H1 (cell line): ENCODE data around the gene IFT122. TPM values are rescaled to one million over a fixed set of nuclear protein-coding genes. Genes with fewer than 3 reads are reported as not detected.

Experiments used
- CTCF ChIA-PET: fragments of 300-600 bp; sonication (Branson Sonifier 250); formaldehyde crosslinking; loops from one replicate; lab custom pipeline; 2021; ENCODE audit not compliant: partially characterized antibody; lab: Charles Lee
- POLR2A ChIA-PET: fragments of 300-600 bp; sonication (Branson Sonifier 250); formaldehyde crosslinking; loops from one replicate; lab custom pipeline; 2021; ENCODE audit warnings: inconsistent platforms; ENCODE audit not compliant: partially characterized antibody; lab: Charles Lee
- DNase-seq, 2 experiments: peaks; one replicate each; pipeline versions ENCODE4 v3.0.0 to v3.0.0-alpha.2; 2010 to 2022; ENCODE audit warnings: low spot score in 2 of 2, low read depth in 1 of 2, mixed read lengths in 1 of 2
- FAIRE-seq: peaks from 2 replicates; lab custom pipeline; 2011; peaks lifted over from hg19 to GRCh38; lab: Jason Lieb, UNC
- H2AFZ ChIP-seq: 2 replicates; pipeline ENCODE4 v1.8.1; 2012; ENCODE audit warnings: low read length, inconsistent platforms
- H2AK5ac ChIP-seq: 2 replicates; pipeline ENCODE4 v1.6.1; 2013; ENCODE audit warnings: low read depth, low read length
- H2BK120ac ChIP-seq: replicated peaks from 2 replicates; pipeline ENCODE3; 2013; ENCODE audit warnings: low read depth, low read length, inconsistent platforms
- H2BK12ac ChIP-seq: 2 replicates; pipeline ENCODE4 v1.6.1; 2013; ENCODE audit warnings: low read depth, low read length
- H2BK15ac ChIP-seq: 2 replicates; pipeline ENCODE4 v1.6.1; 2013; ENCODE audit warnings: low read length
- H2BK20ac ChIP-seq: 2 replicates; pipeline ENCODE4 v1.6.1; 2013; ENCODE audit warnings: low read length
- H2BK5ac ChIP-seq: 2 replicates; pipeline ENCODE4 v1.6.1; 2013; ENCODE audit warnings: low read depth, low read length
- H3K14ac ChIP-seq: 2 replicates; pipeline ENCODE4 v1.6.1; 2013; ENCODE audit warnings: inconsistent platforms; ENCODE audit not compliant: insufficient read length
- H3K18ac ChIP-seq: 2 replicates; pipeline ENCODE4 v1.6.1; 2013; ENCODE audit warnings: low read length; ENCODE audit errors: extremely low read depth
- H3K23ac ChIP-seq: 2 replicates; pipeline ENCODE4 v1.6.1; 2013; ENCODE audit warnings: inconsistent platforms; ENCODE audit not compliant: insufficient read length
- H3K23me2 ChIP-seq: 2 replicates; pipeline ENCODE4 v1.6.1; 2013; ENCODE audit warnings: low read depth, low read length
- H3K27ac ChIP-seq: 2 replicates; pipeline ENCODE4 v1.6.1; 2011; ENCODE audit warnings: low read depth, low read length, inconsistent platforms
- H3K27me3 ChIP-seq, 4 experiments: replicated peaks in 1 of 4; 1 replicate in 1 of 4; 2 replicates in 3 of 4; pipeline versions ENCODE4 v1.6.1 to v1.8.1; 2011 to 2013; ENCODE audit warnings: low read length in 3 of 4, mild to moderate bottlenecking in 3 of 4, inconsistent platforms in 2 of 4, mixed read lengths in 2 of 4, moderate library complexity in 1 of 4; ENCODE audit not compliant: control insufficient read depth in 3 of 4, insufficient read depth in 3 of 4; ENCODE audit errors: extremely low read depth in 1 of 4
- H3K36me3 ChIP-seq, 4 experiments: 2 replicates each; pipeline versions ENCODE4 v1.6.1 to v1.8.1; 2011 to 2013; ENCODE audit warnings: mild to moderate bottlenecking in 4 of 4, low read length in 3 of 4, moderate library complexity in 2 of 4, control low read depth in 1 of 4, inconsistent platforms in 1 of 4; ENCODE audit not compliant: insufficient read depth in 4 of 4, control insufficient read depth in 2 of 4
- H3K4ac ChIP-seq: replicated peaks from 2 replicates; pipeline ENCODE3; 2013; ENCODE audit warnings: low read length, low read depth, mixed read lengths, inconsistent platforms; ENCODE audit not compliant: insufficient read length
- H3K4me1 ChIP-seq, 4 experiments: replicated peaks in 1 of 4; 1 replicate in 1 of 4; 2 replicates in 3 of 4; pipeline versions ENCODE4 v1.6.1 to v1.8.1; 2011 to 2013; ENCODE audit warnings: low read length in 3 of 4, inconsistent platforms in 2 of 4, mixed read lengths in 1 of 4; ENCODE audit not compliant: insufficient read depth in 4 of 4, control insufficient read depth in 3 of 4
- H3K4me2 ChIP-seq, 2 experiments: 2 replicates each; pipeline versions ENCODE4 v1.6.1 to v1.8.1; 2011 to 2013; ENCODE audit warnings: low read depth in 2 of 2, low read length in 2 of 2, control low read depth in 1 of 2, inconsistent platforms in 1 of 2, mild to moderate bottlenecking in 1 of 2; ENCODE audit not compliant: insufficient read depth in 1 of 2
- H3K4me3 ChIP-seq, 4 experiments: fragments of 200-600, 300-600 bp in 1 of 4; sonication (generic), shearing (Covaris generic), sonication (Bioruptor Twin) in 1 of 4; 2 replicates each; pipeline versions ENCODE4 v1.5.1 to v1.8.1; 2011 to 2016; ENCODE audit warnings: low read length in 4 of 4, low read depth in 3 of 4, control low read depth in 2 of 4, inconsistent platforms in 2 of 4, mild to moderate bottlenecking in 2 of 4, mixed read lengths in 1 of 4, moderate library complexity in 1 of 4; ENCODE audit not compliant: insufficient read depth in 2 of 4; ENCODE audit errors: extremely low read depth in 1 of 4
- H3K56ac ChIP-seq: replicated peaks from 2 replicates; pipeline ENCODE3; 2013; ENCODE audit warnings: low read depth, mild to moderate bottlenecking, mixed read lengths, low read length, inconsistent platforms; ENCODE audit not compliant: insufficient read length
- H3K79me1 ChIP-seq: 2 replicates; pipeline ENCODE4 v1.6.1; 2013; ENCODE audit warnings: low read depth, low read length, control low read depth
- H3K79me2 ChIP-seq, 2 experiments: 2 replicates each; pipeline versions ENCODE4 v1.6.1 to v1.8.1; 2012 to 2013; ENCODE audit warnings: low read length in 2 of 2, mild to moderate bottlenecking in 2 of 2, inconsistent platforms in 1 of 2; ENCODE audit not compliant: insufficient read depth in 2 of 2, control insufficient read depth in 1 of 2
- H3K9ac ChIP-seq, 4 experiments: replicated peaks in 1 of 4; 1 replicate in 1 of 4; 2 replicates in 3 of 4; pipeline versions ENCODE4 v1.6.1 to v1.8.1; 2011 to 2013; ENCODE audit warnings: low read depth in 3 of 4, low read length in 3 of 4, control low read depth in 2 of 4, mild to moderate bottlenecking in 2 of 4, moderate library complexity in 2 of 4, inconsistent platforms in 1 of 4; ENCODE audit errors: extremely low read depth in 1 of 4
- H3K9me3 ChIP-seq, 2 experiments: 2 replicates each; pipeline versions ENCODE4 v1.6.1 to v1.8.1; 2012 to 2013; ENCODE audit warnings: mild to moderate bottlenecking in 2 of 2, moderate library complexity in 2 of 2, control low read depth in 1 of 2, inconsistent platforms in 1 of 2, low read depth in 1 of 2, low read length in 1 of 2, mixed read lengths in 1 of 2; ENCODE audit not compliant: insufficient read depth in 2 of 2
- H4K20me1 ChIP-seq, 2 experiments: replicated peaks in 1 of 2; 2 replicates each; pipeline versions ENCODE3 to v1.8.1; 2011 to 2013; ENCODE audit warnings: inconsistent platforms in 2 of 2, low read length in 2 of 2, mild to moderate bottlenecking in 1 of 2; ENCODE audit not compliant: insufficient read depth in 2 of 2, control insufficient read depth in 1 of 2
- H4K5ac ChIP-seq: 2 replicates; pipeline ENCODE4 v1.6.1; 2013; ENCODE audit warnings: low read length, low read depth, mixed read lengths, inconsistent platforms; ENCODE audit not compliant: insufficient read length
- H4K8ac ChIP-seq: 2 replicates; pipeline ENCODE4 v1.8.0; 2013; ENCODE audit warnings: mild to moderate bottlenecking, moderate library complexity, low read length, inconsistent platforms; ENCODE audit not compliant: insufficient read depth; ENCODE audit errors: extremely low read depth
- H4K91ac ChIP-seq: replicated peaks from 2 replicates; pipeline ENCODE3; 2013; ENCODE audit warnings: low read length, mixed read lengths, inconsistent platforms; ENCODE audit not compliant: insufficient read length
- CBX5 ChIP-seq: fragments of 300-800, 300-1000 bp; sonication (generic); IDR thresholded peaks from 2 replicates; pipeline ENCODE4 v1.7.1; 2016; ENCODE audit warnings: antibody characterized with exemption, low read length, low read depth
- CEBPB ChIP-seq: IDR thresholded peaks from 2 replicates; pipeline ENCODE4 v1.6.1; 2012; ENCODE audit warnings: low read depth, low read length
- GTF2F1 ChIP-seq: IDR thresholded peaks from 2 replicates; pipeline ENCODE4 v1.6.1; 2012; ENCODE audit warnings: low read depth, low read length, improper control_type of control experiment, borderline replicate concordance
- HDAC2 ChIP-seq, 2 experiments: fragments of 300-600 bp in 1 of 2; sonication (generic) in 1 of 2; IDR thresholded peaks; 2 replicates each; pipeline ENCODE4 v1.6.1; 2011 to 2012; ENCODE audit warnings: low read depth in 2 of 2, low read length in 2 of 2, mild to moderate bottlenecking in 2 of 2, moderate library complexity in 2 of 2, borderline replicate concordance in 1 of 2, inconsistent platforms in 1 of 2
- HDAC6 ChIP-seq: IDR thresholded peaks from one replicate; pipeline ENCODE4 v1.7.1; 2012; ENCODE audit warnings: low read depth, mild to moderate bottlenecking, inconsistent platforms, low read length, moderate library complexity
- JUND ChIP-seq: IDR thresholded peaks from 2 replicates; pipeline ENCODE4 v1.6.1; 2011; ENCODE audit warnings: mild to moderate bottlenecking, improper control_type of control experiment, low read length
- PHF8 ChIP-seq: fragments of 200-600 bp; sonication (generic); conservative IDR thresholded peaks from 2 replicates; pipeline ENCODE4 v1.7.1; 2012; ENCODE audit warnings: low read depth, mild to moderate bottlenecking, inconsistent platforms, low read length, moderate library complexity
- SRF ChIP-seq: IDR thresholded peaks from 2 replicates; pipeline ENCODE4 v1.6.1; 2011; ENCODE audit warnings: mild to moderate bottlenecking, low read depth, low read length, moderate library complexity
- TAF1 ChIP-seq: IDR thresholded peaks from 2 replicates; pipeline ENCODE4 v1.6.1; 2011; ENCODE audit warnings: mild to moderate bottlenecking, low read depth, low read length
- ZNF274 ChIP-seq: IDR thresholded peaks from 2 replicates; pipeline ENCODE4 v1.7.0; 2012; ENCODE audit warnings: low read length, borderline replicate concordance; ENCODE audit errors: extremely low read depth
- WGBS, 2 experiments: shearing (Covaris generic) in 1 of 2; methylation state at CpG; one replicate each; pipeline versions ENCODE4 v1.1.6 to v1.1.7; 2013 to 2015; ENCODE audit warnings: low lambda C conversion rate in 2 of 2, mixed read lengths in 2 of 2, inconsistent platforms in 1 of 2, low coverage in 1 of 2, missing lambda C conversion rate in 1 of 2; ENCODE audit not compliant: insufficient replicate concordance in 2 of 2, insufficient coverage in 1 of 2, insufficient read length in 1 of 2; ENCODE audit errors: extremely low coverage in 1 of 2, missing lambda C conversion rate in 1 of 2; 5-methylcytosine and 5-hydroxymethylcytosine counted together
- polyA plus RNA-seq, 7 experiments: library from polyadenylated mRNA; depleted of rRNA in 3 of 7; stranded (reverse) in 5 of 7; unstranded in 2 of 7; fragments of >200 nt in 5 of 7; fragments of 200-250 nt in 2 of 7; gene quantifications; 1 replicate in 5 of 7; 2 replicates in 1 of 7; 4 replicates in 1 of 7; pipeline versions ENCODE4 v1.2.1 to v1.2.3, GENCODE V29; 2011 to 2013; ENCODE audit warnings: missing spikeins in 2 of 7, mixed read lengths in 2 of 7
- total RNA-seq: library from RNA; stranded (reverse); fragmentation: NEBNext Ultra II Directional; extraction: Animal tissue kit (Norgen Biotek cat#: 25700); gene quantifications from 2 replicates; pipeline ENCODE4 v1.2.1, GENCODE V29; 2021
- TF ChIP-seq, protein P1 (sequence below), 3 experiments: IDR thresholded peaks; 1 replicate in 2 of 3; 2 replicates in 1 of 3; pipeline versions ENCODE4 v1.5.1 to v1.6.1; 2011; ENCODE audit warnings: low read length in 3 of 3, mild to moderate bottlenecking in 3 of 3, inconsistent platforms in 2 of 3, low read depth in 1 of 3, moderate library complexity in 1 of 3; ENCODE audit not compliant: insufficient read depth in 1 of 3; ENCODE audit errors: control extremely low read depth in 1 of 3

The IFT122 gene
- total and polyA plus RNA-seq, 2 of the 8 experiments (the other 6 are each of a cell fraction or from before 2014, with no cell fraction given): 23.7 to 25.1 TPM

DNA sequence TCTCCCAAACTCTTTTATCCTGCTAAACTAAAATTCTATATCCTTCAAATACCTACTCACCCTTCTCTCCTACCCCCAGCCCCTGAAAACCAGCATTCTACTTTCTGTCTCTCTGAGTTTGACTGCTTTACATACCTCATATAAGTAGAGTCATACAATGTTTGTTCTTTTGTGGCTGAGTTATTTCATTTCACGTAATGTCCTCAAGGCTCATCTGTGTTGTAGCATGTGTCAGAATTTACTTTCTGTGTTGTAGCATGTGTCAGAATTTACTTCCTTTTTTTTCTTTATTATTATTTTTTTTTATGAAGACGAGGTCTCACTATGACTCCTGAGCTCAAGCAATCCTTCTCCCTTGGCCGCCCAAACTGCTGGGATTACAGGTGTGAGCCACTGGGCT, 20.1 kb downstream of the IFT122 start:
- Histone ChIP-seq H3K18ac (no peak overlapping the region), H4K5ac (no peak overlapping the region), H3K9ac (no peak overlapping the region), H3K9me3 (no peaks in the 10 kb centered on the region), H4K8ac (no peak overlapping the region), H3K56ac (no peak overlapping the region), H2BK15ac (no peak overlapping the region), H2BK20ac (no peak overlapping the region), H3K36me3 (peaks cover 0 to 25% (median under 1%) of the 10 kb centered on the region in 4 experiments; a peak in 5 of 8 replicates), H3K4me1 (no peaks in the 10 kb centered on the region), H3K79me2 (no peaks in the 10 kb centered on the region), H2BK120ac (no peak overlapping the region), H3K23me2 (peaks cover 2% of the 10 kb centered on the region; the same call in 1 of the 2 replicates), H3K79me1 (no peaks in the 10 kb centered on the region), H4K91ac (no peak overlapping the region), H3K4ac (no peak overlapping the region), H3K14ac (no peak overlapping the region), H4K20me1 (no peaks in the 10 kb centered on the region), H3K27me3 (no peaks in the 10 kb centered on the region), H2AFZ (no peak overlapping the region), H2BK12ac (no peak overlapping the region), H3K4me3 (no peak overlapping the region), H3K27ac (no peak overlapping the region), H3K4me2 (no peak overlapping the region), H2AK5ac (no peak overlapping the region), H3K23ac (no peak overlapping the region), H2BK5ac (no peak overlapping the region)
- no peak for TF ChIP-seq GTF2F1
- no peak for TF ChIP-seq HDAC6
- TF ChIP-seq PHF8: no peak
- no peak for TF ChIP-seq JUND
- TF ChIP-seq HDAC2 (IDR thresholded peaks at IDR 0.05; ENCODE audit: borderline replicate concordance in 1 of 2, low read depth in 2 of 2, low read length in 2 of 2): no peak
- TF ChIP-seq TAF1: no peak
- TF ChIP-seq SRF: no peak
- no peak for TF ChIP-seq CBX5
- TF ChIP-seq ZNF274: no peak
- TF ChIP-seq CEBPB: no peak
- TF ChIP-seq, protein P1, sequence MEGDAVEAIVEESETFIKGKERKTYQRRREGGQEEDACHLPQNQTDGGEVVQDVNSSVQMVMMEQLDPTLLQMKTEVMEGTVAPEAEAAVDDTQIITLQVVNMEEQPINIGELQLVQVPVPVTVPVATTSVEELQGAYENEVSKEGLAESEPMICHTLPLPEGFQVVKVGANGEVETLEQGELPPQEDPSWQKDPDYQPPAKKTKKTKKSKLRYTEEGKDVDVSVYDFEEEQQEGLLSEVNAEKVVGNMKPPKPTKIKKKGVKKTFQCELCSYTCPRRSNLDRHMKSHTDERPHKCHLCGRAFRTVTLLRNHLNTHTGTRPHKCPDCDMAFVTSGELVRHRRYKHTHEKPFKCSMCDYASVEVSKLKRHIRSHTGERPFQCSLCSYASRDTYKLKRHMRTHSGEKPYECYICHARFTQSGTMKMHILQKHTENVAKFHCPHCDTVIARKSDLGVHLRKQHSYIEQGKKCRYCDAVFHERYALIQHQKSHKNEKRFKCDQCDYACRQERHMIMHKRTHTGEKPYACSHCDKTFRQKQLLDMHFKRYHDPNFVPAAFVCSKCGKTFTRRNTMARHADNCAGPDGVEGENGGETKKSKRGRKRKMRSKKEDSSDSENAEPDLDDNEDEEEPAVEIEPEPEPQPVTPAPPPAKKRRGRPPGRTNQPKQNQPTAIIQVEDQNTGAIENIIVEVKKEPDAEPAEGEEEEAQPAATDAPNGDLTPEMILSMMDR (IDR thresholded peaks at IDR 0.05; ENCODE audit: control extremely low read depth in 1 of 3, insufficient read depth in 1 of 3, low read depth in 1 of 3, low read length in 3 of 3): no peak
- POLR2A ChIA-PET: no interaction called here
- no peak for FAIRE-seq
- no peak for DNase-seq
- WGBS, 2 experiments: 91% methylated on average over 3 of the region's 3 CpGs; no CpG with 5 or more reads in 1 of the 2 experiments
- CTCF ChIA-PET: interaction anchor here (0.9 kb wide), 1 partner anchor 121 kb away, joined by 5 read pairs; no protein-coding TSS in a partner anchor
